Erythroblast (primary cell): ENCODE results near the gene CCDC51.
"Not testable (repeated sequence)": the region's sequence is repeated elsewhere in the genome, so short reads cannot be mapped to it uniquely, and the experiment has no call there.

Experiments
- DNase-seq, 2 experiments: peaks; one replicate each; lab custom pipeline; 2025; lab: John Stamatoyannopoulos, UW
- GATA1 ChIP-seq: IDR thresholded peaks from 2 replicates; pipeline ENCODE4 v1.6.1; 2011; ENCODE audit warnings: low read depth, mild to moderate bottlenecking, control low read depth, low read length, moderate library complexity
- POLR2A ChIP-seq: IDR thresholded peaks from 2 replicates; pipeline ENCODE4 v1.6.1; 2011; ENCODE audit warnings: mild to moderate bottlenecking, low read length

Gene CCDC51

DNA sequence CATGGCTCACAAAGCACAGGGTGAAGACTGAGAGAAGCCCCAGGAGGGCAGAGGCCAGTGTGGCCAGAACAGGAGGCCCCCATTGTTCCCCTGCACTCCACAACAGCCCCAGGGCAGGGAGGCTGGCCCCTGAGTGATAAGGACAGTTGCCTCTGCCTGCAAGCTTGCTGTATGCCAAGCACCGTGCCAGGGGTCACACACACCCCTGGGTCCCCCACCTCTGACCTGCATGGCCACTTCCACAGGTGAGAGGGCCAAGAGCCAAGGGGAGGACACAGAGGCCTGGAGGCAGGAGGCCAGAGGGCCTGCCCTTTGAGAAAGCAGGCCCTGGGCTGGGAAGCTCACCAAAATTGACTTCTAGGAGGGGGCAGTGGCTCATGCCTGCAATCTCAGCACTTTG, 30.4 kb upstream of the CCDC51 start:
- DNase-seq = peak in 1 of 2 experiments; percentile 26

DNA sequence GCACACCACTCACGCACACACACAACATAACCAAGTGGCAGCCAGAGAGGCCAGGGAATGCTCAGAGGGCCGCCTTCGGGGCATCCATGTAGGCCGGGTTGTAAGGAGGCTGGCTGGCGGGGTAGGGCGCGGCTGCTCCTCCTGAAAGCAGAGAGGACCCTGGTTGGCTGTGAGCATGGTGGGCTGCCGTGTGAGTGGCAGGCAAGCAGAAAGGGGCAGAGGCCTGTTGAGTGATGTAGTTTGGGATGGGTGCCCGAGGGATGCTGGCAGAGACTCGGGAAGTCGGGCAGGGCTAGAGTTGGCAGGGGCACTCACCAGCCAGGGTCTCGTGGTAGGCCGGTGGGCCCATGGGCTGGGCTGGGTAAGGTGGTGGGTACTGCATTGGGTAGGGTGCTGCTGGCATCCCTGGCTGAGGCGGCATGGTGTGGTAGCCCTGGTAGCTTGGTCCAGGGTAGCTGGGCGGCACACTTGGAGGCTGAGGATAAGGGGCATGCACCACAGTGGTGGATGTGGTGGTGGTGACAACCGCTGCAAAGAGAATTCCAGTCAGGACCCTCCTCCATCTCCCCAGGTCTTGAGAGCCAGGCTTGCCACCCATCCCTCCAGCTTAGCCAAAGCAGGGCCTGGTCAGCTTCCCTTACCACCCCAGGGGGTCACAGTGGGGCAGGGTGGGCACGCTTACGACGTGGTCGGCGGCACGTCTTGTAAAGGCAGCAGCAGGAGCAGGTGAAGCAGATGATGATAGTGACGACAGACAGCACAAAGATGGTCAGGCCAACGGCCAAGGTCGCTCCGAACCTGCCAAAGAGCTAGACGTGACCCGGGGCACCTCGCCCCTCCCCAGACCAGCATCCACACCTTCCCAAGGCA, 29.4 kb upstream of the CCDC51 start:
- no peak for DNase-seq
- TF ChIP-seq POLR2A (no peak), GATA1 (no peak)

More for the DNA sequence above, 30.4 kb upstream of the CCDC51 start:
- TF ChIP-seq GATA1 (no peak), POLR2A (no peak)

DNA sequence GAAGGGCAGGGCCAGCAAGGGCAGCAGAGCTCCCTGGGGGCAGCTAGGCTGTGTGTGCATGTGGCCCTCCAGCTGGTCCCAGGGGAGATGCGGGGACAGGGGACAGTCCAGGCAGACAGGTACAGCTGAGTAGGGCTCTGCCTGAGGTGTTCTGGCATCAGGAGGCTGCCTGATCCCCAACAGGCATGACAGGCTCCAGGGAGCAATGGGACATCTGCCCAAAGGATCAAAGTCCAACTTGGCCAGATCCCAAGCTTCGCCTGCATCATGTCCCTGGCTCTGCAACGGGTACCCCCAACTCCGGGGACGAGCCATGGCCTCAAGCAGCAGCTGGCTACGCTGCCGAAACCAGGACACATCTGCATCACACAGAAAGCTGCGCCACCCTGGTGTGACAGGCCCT, 28.4 kb upstream of the CCDC51 start:
- DNase-seq = no peak
- TF ChIP-seq POLR2A (no peak), GATA1 (no peak)

DNA sequence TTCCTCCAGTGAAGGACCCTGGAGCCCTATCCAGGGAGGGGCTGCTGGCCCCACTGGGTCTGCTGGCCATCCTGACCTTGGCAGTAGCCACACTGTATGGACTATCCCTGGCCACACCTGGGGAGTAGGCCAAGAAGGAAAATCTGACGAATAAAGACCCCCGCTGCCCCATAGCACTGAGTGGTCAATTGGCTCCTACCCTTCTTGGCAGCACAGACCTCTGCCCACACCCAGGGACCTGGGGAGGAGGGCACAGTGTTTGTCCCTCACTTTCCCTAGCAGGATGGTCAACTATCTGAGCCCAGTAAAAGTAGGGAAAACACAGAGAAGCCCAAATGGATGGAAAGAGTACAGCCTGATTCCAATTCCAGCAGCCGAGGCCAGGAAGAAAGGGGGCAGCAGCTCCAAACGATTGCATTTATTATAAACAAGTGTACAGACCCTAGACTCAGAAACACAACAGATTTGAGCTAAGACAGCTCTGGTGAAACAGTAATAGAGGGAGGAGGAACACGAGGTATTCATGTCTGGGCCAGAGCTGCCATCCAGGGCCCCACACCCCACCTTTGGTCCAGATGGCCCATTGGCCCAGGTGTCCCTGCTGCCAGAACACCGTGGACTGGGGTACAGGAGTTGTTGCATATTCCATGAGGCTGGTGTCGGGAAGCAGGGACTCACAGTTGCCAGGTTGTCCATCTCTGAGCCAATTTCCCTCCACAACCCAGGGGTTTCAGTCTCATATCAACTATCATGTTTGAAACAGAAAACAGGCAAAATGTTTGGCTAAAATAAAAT, 27.8 kb upstream of the CCDC51 start:
- no peak for DNase-seq

DNA sequence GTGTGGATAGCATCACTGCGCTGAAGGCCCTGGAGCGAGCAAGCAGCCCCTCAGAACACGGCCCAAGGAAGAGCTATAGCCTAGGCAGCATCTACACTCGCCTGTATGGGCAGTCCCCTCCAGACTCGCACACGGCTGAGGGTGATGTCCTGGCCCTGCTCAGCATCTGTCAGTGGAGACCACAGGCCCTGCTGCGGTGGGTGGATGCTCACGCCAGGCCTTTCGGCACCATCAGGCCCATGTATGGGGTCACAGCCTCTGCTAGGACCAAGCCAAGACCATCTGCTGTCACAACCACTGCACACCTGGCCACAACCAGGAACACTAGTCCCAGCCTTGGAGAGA, 27.2 kb upstream of the CCDC51 start:
- TF ChIP-seq GATA1 (no peak), POLR2A (no peak)
- no peak for DNase-seq

More for the DNA sequence above, 27.8 kb upstream of the CCDC51 start:
- no peak for TF ChIP-seq GATA1
- TF ChIP-seq POLR2A = no peak

DNA sequence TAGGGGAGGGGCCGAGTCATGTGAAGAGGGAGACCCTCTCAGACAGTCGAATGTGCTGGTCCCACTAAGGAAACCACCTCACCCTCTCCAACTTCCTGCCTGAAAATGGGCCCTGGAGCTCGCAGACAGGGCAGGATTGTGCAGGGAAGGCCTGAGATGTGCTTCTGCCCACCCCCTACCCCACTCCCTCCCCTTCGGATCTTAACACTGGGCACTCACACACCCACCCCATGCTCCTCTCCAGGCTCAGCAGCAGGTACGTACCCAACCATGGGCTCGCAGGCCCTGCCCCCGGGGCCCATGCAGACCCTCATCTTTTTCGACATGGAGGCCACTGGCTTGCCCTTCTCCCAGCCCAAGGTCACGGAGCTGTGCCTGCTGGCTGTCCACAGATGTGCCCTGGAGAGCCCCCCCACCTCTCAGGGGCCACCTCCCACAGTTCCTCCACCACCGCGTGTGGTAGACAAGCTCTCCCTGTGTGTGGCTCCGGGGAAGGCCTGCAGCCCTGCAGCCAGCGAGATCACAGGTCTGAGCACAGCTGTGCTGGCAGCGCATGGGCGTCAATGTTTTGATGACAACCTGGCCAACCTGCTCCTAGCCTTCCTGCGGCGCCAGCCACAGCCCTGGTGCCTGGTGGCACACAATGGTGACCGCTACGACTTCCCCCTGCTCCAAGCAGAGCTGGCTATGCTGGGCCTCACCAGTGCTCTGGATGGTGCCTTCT, 26.6 kb upstream of the CCDC51 start:
- DNase-seq = peak; percentile 48 to 53
- TF ChIP-seq POLR2A (peak; percentile 63), GATA1 (no peak)

DNA sequence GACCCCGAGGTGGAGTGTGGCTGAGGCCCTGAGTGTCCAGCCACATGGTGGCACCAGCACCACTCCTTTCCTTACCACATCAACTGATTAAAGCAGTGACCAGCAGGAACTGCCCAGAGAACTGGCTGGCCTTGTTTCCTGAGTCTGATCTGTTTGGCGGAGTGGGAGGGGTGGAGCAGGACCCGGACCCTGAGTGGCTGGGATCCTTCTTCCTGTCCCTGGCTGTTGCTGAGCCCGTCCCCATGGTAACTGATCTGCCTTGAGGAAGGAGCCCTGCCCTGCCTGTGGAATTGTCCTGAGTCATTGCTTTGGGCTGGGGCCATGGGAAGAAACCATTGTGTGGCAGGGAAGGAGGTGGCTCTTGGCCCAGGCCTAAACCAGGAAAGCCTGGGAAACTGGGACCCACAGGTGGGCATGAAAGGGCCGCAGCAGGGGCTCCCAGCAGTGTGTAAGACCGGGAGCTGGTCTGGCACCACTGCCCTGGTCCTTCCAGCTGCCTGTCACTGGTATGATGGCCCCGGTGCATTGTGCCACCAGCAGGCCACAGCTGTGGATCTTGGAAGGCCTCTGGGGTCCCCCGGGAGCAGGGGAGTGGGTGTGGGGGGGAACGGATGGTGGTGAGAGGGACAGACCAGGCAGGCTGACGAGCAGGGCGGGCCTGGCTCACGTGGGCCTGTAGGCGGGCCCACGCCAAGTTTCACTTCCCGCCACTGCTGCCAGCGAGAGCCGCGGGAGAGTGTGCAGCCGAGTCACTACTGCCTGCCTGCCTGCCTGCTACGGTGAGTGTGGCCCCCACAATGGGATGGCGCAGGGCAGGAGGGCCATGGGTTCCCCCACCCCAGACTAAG, 25.8 kb upstream of the CCDC51 start:
- no peak for TF ChIP-seq GATA1
- peak; percentile 87 for TF ChIP-seq POLR2A
- peak; percentile 93 for DNase-seq

DNA sequence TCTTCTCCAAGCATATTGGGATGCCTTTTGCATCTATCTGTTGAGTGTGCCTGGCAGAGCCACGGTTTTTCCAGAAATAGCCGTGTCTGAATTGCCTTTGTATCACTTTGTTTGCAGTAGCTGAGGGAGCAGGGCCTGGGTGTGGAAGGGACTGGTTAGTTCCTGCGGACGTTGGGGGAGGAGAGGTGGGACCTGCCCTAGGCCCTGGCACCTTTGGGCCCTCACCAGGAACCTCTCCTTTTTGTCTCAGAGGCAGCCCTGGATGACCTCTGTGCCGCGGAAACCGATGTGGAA, 25.3 kb upstream of the CCDC51 start:
- DNase-seq = no peak
- TF ChIP-seq POLR2A (no peak), GATA1 (no peak)

DNA sequence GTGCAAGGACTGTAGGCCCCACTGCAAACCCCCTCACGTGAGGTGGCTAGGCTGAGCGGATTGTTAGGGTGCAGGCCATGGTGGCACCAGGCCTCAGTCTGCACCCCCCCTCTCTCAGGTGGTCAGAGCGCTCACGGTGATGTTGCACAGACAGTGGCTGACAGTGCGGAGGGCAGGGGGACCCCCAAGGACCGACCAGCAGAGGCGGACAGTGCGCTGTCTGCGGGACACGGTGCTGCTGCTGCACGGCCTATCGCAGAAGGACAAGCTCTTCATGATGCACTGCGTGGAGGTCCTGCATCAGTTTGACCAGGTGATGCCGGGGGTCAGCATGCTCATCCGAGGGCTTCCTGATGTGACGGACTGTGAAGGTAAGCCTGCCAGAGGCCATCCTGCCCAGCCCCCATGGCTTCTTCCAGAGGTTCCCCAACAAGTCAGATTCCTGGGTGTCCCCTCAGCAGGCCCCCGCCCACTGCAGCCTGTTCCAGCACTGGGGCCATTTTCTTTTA, 24.8 kb upstream of the CCDC51 start:
- DNase-seq = no peak
- TF ChIP-seq POLR2A (no peak), GATA1 (no peak)

DNA sequence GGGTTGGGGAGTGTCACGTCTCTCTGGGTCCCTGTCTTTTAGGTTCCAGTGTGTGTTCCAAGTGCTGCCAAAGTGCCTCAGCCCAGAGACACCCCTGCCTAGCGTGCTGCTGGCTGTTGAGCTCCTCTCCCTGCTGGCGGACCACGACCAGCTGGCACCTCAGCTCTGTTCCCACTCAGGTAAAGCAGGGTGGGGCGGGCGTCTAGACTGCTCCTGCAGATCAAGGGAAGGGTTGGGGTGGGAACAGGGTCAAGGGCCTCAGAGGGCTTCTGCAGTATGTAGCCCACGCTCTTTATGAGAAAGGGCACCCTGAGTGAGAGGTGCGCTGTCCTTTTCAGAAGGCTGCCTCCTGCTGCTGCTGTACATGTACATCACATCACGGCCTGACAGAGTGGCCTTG, 23.8 kb upstream of the CCDC51 start:
- no peak for DNase-seq
- TF ChIP-seq GATA1 (no peak), POLR2A (no peak)

DNA sequence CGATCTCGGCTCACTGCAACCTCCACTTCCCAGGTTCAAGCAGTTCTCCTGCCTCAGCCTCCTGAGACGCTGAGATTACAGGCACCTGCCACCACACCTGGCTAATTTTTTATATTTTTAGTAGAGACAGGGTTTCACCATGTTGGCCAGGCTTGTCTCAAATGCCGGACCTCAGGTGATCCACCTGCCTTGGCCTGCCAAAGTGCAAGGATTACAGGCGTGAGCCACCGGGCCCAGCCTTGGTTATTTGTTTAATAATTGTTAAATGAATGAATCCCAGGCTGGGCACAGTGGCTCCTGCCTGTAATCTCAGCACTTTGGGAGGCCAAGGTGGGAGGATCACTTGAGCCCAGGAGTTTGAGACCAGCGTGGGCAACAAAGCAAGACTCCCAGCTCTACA, 21.8 kb upstream of the CCDC51 start:
- not testable (repeated sequence) for DNase-seq

DNA sequence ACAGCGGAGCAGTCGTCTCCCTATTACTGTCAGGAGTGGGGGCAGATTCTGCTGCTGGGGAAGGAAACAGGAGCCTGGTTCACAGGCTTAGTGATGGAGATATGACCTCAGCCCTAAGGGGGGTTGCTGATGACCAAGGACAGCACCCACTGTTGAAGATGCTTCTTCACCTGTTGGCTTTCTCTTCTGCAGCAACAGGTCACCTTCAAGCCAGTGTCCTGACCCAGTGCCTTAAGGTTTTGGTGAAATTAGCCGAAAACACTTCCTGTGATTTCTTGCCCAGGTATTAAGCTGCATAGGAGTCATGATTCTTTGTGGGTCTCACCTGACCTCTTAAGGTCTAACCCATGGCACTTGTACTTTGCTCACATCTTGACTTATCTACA, 20.6 kb upstream of the CCDC51 start:
- TF ChIP-seq POLR2A (no peak), GATA1 (no peak)
- DNase-seq = no peak
